GM12878 (cell line): ENCODE data around the gene SCLT1.

Source experiments
- BHLHE40 ChIP-seq, 2 experiments: fragments of 450-650 bp in 1 of 2; IDR thresholded peaks; 2 replicates each; pipeline ENCODE4 v1.6.1; 2011 to 2017; ENCODE audit warnings: low read depth in 2 of 2, borderline replicate concordance in 1 of 2, improper control_type of control experiment in 1 of 2, low read length in 1 of 2, mild to moderate bottlenecking in 1 of 2
- CTCF ChIP-seq, 3 experiments: IDR thresholded peaks in 2 of 3; conservative IDR thresholded peaks in 1 of 3; 2 replicates each; pipeline ENCODE4 v1.5.1; 2011; ENCODE audit warnings: low read depth in 3 of 3, low read length in 3 of 3, mild to moderate bottlenecking in 3 of 3, control low read depth in 2 of 3, moderate library complexity in 2 of 3, inconsistent platforms in 1 of 3, mixed read lengths in 1 of 3; ENCODE audit not compliant: control insufficient read depth in 2 of 3, insufficient read depth in 1 of 3; ENCODE audit errors: extremely low read depth in 1 of 3
- POLR2AphosphoS5 ChIP-seq: IDR thresholded peaks from 2 replicates; pipeline ENCODE4 v1.6.1; 2011; ENCODE audit warnings: mild to moderate bottlenecking, low read length, inconsistent platforms
- SIN3A ChIP-seq: IDR thresholded peaks from 2 replicates; pipeline ENCODE4 v1.6.1; 2012; ENCODE audit warnings: low read depth, low read length, improper control_type of control experiment
- SIX5 ChIP-seq: IDR thresholded peaks from 2 replicates; pipeline ENCODE4 v1.6.1; 2011; ENCODE audit warnings: mild to moderate bottlenecking, low read depth, low read length, moderate library complexity; ENCODE audit not compliant: severe bottlenecking
- SUPT20H ChIP-seq: IDR thresholded peaks from 2 replicates; pipeline ENCODE4 v1.6.1; 2011; ENCODE audit warnings: low read depth, mild to moderate bottlenecking, low read length, moderate library complexity, borderline replicate concordance; ENCODE audit not compliant: control insufficient read depth
- SUZ12 ChIP-seq: fragments of 200-600 bp; sonication (generic); IDR thresholded peaks from one replicate; pipeline ENCODE4 v1.6.1; 2018; ENCODE audit warnings: antibody characterized with exemption, mild to moderate bottlenecking; ENCODE audit not compliant: unreplicated experiment
- TF ChIP-seq, protein P1 (sequence below): IDR thresholded peaks from 2 replicates; pipeline ENCODE4 v1.6.1; 2012; ENCODE audit warnings: low read depth, low read length, improper control_type of control experiment
- TF ChIP-seq, protein P2 (sequence below): IDR thresholded peaks from 2 replicates; pipeline ENCODE4 v1.6.1; 2011; ENCODE audit warnings: low read depth, mild to moderate bottlenecking, low read length, moderate library complexity, borderline replicate concordance; ENCODE audit errors: extremely low read depth

DNA sequence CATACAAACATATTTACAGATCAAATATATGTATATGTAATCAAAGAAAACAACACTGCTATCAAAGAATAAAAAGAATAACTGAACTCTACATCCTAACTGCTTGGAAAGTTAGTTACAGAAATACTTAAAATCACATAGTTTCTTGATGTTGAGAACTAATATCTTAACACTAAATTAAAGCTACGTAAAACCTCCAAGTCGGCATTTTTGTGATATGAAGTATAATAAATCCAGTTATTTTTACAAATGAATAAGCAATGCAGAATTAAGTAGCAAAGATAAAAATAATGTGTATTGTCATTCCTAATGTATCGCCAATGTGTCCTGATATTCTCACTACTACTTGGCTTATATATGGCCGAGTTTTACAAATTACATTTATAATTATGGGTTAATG, 215.4 kb downstream of the SCLT1 start:
- no peak for TF ChIP-seq SIN3A
- no peak for TF ChIP-seq SIX5
- TF ChIP-seq SUPT20H, result no peak
- TF ChIP-seq, protein P1, sequence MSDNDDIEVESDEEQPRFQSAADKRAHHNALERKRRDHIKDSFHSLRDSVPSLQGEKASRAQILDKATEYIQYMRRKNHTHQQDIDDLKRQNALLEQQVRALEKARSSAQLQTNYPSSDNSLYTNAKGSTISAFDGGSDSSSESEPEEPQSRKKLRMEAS, result no peak
- TF ChIP-seq, protein P2, sequence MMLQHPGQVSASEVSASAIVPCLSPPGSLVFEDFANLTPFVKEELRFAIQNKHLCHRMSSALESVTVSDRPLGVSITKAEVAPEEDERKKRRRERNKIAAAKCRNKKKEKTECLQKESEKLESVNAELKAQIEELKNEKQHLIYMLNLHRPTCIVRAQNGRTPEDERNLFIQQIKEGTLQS, result no peak
- TF ChIP-seq SUZ12, result no peak
- TF ChIP-seq BHLHE40 (IDR thresholded peaks at IDR 0.05; ENCODE audit: borderline replicate concordance in 1 of 2, low read depth in 2 of 2, low read length in 1 of 2), result no peak
- no peak for TF ChIP-seq CTCF (IDR thresholded peaks at IDR 0.05 in 2 of 3, conservative IDR thresholded peaks at IDR 0.05 in 1 of 3; ENCODE audit: control insufficient read depth in 2 of 3, extremely low read depth in 1 of 3, insufficient read depth in 1 of 3, low read depth in 3 of 3, low read length in 3 of 3)
- TF ChIP-seq POLR2AphosphoS5, result no peak
